GM23248 (cell line): Measurements from ENCODE around the gene NPB.

Experiments used
- EZH2 ChIP-seq: fragments of 200-600 bp; sonication (generic); IDR thresholded peaks from 2 replicates; pipeline ENCODE4 v1.6.1; 2018; ENCODE audit warnings: antibody characterized with exemption, mild to moderate bottlenecking; ENCODE audit not compliant: insufficient read depth, poor library complexity, severe bottlenecking
- EZH2phosphoT487 ChIP-seq: fragments of 200-600 bp; sonication (generic); IDR thresholded peaks from 2 replicates; pipeline ENCODE4 v1.6.1; 2018; ENCODE audit warnings: antibody characterized with exemption, moderate library complexity, mild to moderate bottlenecking, low read depth; ENCODE audit not compliant: insufficient read depth

DNA sequence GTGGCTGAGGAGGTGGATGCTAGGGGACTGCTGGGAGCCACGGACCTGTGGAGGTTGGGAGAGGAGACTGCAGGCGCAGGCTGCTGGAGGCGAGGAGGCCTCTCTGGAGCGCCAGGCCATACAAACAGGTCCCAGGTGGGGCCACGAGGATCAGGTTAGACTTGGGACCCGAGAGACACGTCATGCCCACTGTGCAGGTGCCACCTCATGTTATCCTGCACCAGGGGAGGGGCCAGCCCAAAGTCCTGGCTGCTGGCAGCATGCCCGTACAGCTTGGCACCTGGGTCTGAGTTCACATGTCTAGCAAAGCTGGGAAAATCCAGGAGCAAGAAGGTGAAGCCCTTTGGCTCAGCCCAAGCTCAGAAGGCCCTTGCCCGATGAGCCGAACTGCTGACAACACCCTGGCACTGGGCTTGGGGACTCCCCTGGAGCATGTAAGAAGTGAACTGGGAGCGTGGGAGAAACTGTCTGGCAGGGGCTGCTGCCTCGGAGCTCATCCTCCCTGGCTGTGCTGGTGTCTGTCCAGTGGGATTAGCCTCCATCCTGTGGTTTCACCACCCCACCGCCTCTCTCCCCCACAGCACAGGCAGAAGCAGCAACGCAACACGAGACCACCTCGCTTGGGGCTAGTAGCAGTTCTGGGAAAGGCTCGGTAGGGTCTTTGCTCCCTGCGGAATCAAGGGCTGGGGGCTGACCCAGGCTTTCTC, 36.2 kb upstream of the NPB start:
- TF ChIP-seq EZH2: no peak
- no peak for TF ChIP-seq EZH2phosphoT487
